Placental epithelial cell (primary cell): ENCODE results near the gene RHNO1. TPM values are rescaled to one million over a fixed set of nuclear protein-coding genes. Genes with fewer than 3 reads are reported as not detected.

Experiments used
- total RNA-seq: library from RNA; depleted of rRNA; stranded (reverse); fragments of >200 nt; gene quantifications from 2 replicates; pipeline ENCODE4 v1.2.3, GENCODE V29; 2012

RHNO1 gene
- total RNA-seq, result 16.9 and 19.8 TPM in 2 replicates

GRCh38 chr12:2877047-2877952, at the start of gene RHNO1, which contains the start of gene FOXM1:
Gene RHNO1, plus strand, starts transcription at chr12:2877223. Its CDS starts 8,144 bp downstream, at chr12:2885367.
Gene FOXM1, minus strand, starts transcription at chr12:2877174. Its CDS starts 2,696 bp downstream, at chr12:2874478.

GRCh38 chr12:2834581-2835491, 42.2 kb upstream of the RHNO1 start, which contains the start of gene NRIP2:
Gene NRIP2, minus strand, starts transcription at chr12:2835035. Its CDS starts 52 bp downstream, at chr12:2834983.

GRCh38 chr12:2857021-2857431, 20.0 kb upstream of the RHNO1 start, which contains the start of gene TEX52:
Gene TEX52, minus strand, starts transcription at chr12:2857039. Its CDS starts 13 bp downstream, at chr12:2857026.

GRCh38 chr12:2890388-2891239, 13.6 kb downstream of the RHNO1 start, which contains the start of gene TULP3:
Gene TULP3, plus strand, starts transcription at chr12:2890891. Its CDS starts 57 bp downstream, at chr12:2890948.

Other genes starting within 250 kb of the RHNO1 start
- 24.3 and 42.3 TPM in 2 replicates for gene FKBP4, start 82.3 kb upstream of the RHNO1 start, total RNA-seq
- gene ITFG2, start 64.6 kb upstream of the RHNO1 start, total RNA-seq, result 20.3 and 28.7 TPM in 2 replicates
- not detected in 2 replicates for gene NRIP2, start 42.2 kb upstream of the RHNO1 start, total RNA-seq
- gene TEX52, start 20.2 kb upstream of the RHNO1 start, total RNA-seq, result not detected in 2 replicates
- gene FOXM1, start within 50 bp of the RHNO1 start, total RNA-seq, result 3.5 and 8.9 TPM in 2 replicates
- gene TULP3, start 13.7 kb downstream of the RHNO1 start, total RNA-seq, result 24.5 and 28.3 TPM in 2 replicates
- gene TEAD4, start 82.2 kb downstream of the RHNO1 start, total RNA-seq, result 4.7 and 16.2 TPM in 2 replicates
- gene TSPAN9, start 200.2 kb downstream of the RHNO1 start, total RNA-seq, result 8.6 and 13.0 TPM in 2 replicates